Measurements from ENCODE around the gene APOBEC4.
"Not testable (repeated sequence)": the region's sequence is repeated elsewhere in the genome, so short reads cannot be mapped to it uniquely, and the experiment has no call there.

Gene APOBEC4

GRCh38 chr1:183633676-183634343 is 19.3 kb downstream of the APOBEC4 start:
- DNase-seq, result peak; percentile 63 to 66

DNA sequence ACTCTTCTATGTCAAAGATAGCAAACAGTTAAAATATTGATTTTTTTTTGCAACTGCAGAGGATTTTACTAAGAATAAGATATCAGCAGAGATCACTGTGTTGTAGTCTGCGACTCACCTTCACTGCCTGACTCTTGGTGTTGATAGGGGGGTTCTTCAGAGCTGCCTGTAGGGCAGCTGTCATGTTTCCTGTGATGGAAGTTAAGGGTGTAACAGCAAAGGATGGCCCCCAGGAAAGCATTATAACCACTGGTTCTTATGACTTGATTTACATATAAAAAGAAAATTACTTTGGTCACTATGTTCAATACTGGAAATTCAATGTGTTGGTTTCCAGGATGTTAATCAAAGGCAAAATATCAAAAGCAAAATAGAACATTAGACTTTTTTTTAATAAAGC is 20.2 kb downstream of the APOBEC4 start:
- no peak for DNase-seq

GRCh38 chr1:183632114-183632513 is 21.0 kb downstream of the APOBEC4 start:
- DNase-seq, result no peak

- DNase-seq, result no peak
These were observed 22.4 kb downstream of the APOBEC4 start for GRCh38 chr1:183630748-183631147.

- no peak for DNase-seq
These were observed 24.6 kb downstream of the APOBEC4 start for GRCh38 chr1:183628537-183628936.

DNA sequence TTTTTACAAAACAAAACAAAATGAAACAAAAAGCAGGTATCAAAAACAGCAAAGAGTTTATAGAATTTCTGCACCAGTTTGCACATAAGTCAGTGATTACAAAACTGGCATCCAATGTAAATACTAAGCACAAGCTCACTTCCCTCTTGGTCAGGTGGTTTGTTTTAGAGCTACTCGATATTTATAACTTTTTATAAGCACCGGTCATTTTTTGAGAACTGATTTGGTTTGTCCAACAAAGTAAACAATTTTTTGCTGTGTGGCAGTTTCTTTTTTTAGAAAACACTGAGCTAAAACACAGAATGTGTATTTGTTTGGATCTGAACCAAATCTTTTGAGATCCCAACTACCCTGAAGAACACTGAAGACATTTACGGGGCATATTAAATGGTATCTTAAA is 26.9 kb downstream of the APOBEC4 start:
- DNase-seq, result peak; percentile 57 to 62

- peak; percentile 59 to 60 for DNase-seq
These were observed 30.0 kb downstream of the APOBEC4 start for GRCh38 chr1:183622884-183623785.

- no peak for DNase-seq
These were observed 31.1 kb downstream of the APOBEC4 start for GRCh38 chr1:183622013-183622412.

- no peak for DNase-seq
These were observed 32.8 kb downstream of the APOBEC4 start for GRCh38 chr1:183620311-183620710.

GRCh38 chr1:183619781-183620180 is 33.3 kb downstream of the APOBEC4 start:
- no peak for DNase-seq

- DNase-seq, result not testable (repeated sequence)
These were observed 34.9 kb downstream of the APOBEC4 start for GRCh38 chr1:183618202-183618601.

- not testable (repeated sequence) for DNase-seq
These were observed 40.1 kb downstream of the APOBEC4 start for GRCh38 chr1:183612975-183613374.

GRCh38 chr1:183612407-183612806 is 40.7 kb downstream of the APOBEC4 start:
- no peak for DNase-seq

GRCh38 chr1:183611021-183611420 is 42.1 kb downstream of the APOBEC4 start:
- no peak for DNase-seq

- DNase-seq, result no peak
These were observed 43.2 kb downstream of the APOBEC4 start for GRCh38 chr1:183609759-183610452.

- peak; percentile 92 to 93 for DNase-seq
These were observed 43.8 kb downstream of the APOBEC4 start for GRCh38 chr1:183609313-183609712.

DNA sequence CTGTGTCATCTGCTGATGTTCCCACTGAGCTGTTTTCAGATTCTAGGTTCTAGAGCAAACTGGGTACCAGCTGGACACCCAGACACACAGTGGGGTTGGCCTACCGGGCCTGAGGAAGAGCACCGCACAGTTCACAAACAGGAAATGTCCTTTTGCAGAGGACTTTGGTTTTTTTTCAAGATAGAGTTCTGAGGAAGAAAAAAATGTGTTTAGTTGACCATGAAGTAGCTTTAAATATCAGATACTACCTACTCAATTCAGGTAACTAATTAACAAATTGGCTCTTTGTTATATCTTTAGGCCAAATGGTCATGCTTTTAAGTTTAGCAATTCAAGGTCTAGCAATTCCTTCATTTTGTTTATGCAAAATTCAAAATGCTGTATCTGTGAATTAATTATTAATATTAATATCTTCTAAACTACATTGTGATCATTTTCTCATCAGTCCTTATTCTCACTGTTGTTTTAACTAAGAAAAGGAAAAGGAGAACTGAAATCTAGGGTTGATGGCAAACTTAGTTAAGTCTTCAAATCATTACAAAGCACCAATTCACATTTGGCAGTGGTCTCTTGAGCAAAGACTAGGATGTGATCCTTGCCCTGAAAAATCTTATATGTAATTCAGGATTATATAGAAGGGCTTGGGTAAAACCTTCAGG is 45.7 kb downstream of the APOBEC4 start:
- DNase-seq, result no peak

- no peak for DNase-seq
These were observed 47.2 kb downstream of the APOBEC4 start for GRCh38 chr1:183605904-183606303.

DNA sequence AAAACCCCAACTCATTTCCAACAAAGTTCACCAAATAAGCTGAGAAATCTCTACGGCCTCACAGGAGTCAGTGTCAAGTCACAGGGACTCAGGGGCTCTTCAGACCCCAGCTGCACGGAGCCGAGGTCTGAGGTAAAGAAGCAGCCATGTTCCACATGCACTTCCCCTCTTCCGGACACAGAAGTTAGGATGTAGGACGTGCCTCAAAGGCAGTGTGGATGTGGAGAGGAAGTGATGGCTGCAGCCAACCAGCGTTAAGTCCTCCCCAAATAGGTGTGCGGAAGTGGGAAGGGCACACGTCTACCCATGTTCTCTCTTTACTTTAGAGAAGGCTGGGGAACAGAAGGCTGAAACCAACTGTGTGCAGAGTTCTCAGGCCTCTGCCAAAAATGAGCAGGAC is 48.3 kb downstream of the APOBEC4 start:
- DNase-seq, result peak; percentile 82 to 84

GRCh38 chr1:183604038-183604808 is 48.9 kb downstream of the APOBEC4 start:
- DNase-seq, result peak; percentile 93 to 97

- peak in 1 of 2 donors; percentile 24 for DNase-seq
These were observed 50.6 kb downstream of the APOBEC4 start for GRCh38 chr1:183602510-183602909.

GRCh38 chr1:183600634-183601033 is 52.5 kb downstream of the APOBEC4 start:
- peak; percentile 58 to 82 for DNase-seq
